B cell (primary cell): ENCODE results near the gene FAM43A.

Experiments used
- CTCF ChIP-seq: fragments of 200-600 bp; IDR thresholded peaks from one replicate; pipeline ENCODE4 v1.8.0; 2022; ENCODE audit warnings: antibody characterized with exemption, mild to moderate bottlenecking
- EZH2 ChIP-seq: IDR thresholded peaks from 2 replicates; pipeline ENCODE4 v1.6.1; 2012; ENCODE audit warnings: borderline replicate concordance, low read depth, mild to moderate bottlenecking, moderate library complexity, low read length; ENCODE audit not compliant: insufficient read depth, poor library complexity, severe bottlenecking

GRCh38 chr3:194727435-194728128 is 41.9 kb downstream of the FAM43A start:
- TF ChIP-seq CTCF, result no peak
- TF ChIP-seq EZH2, result no peak
